Activated T-cell treated with anti-CD3 and anti-CD28 coated beads, Interleukin-2, amount 50 U/mL, for 48 hours (primary cell): ENCODE measurements around the gene STXBP3.
A peak's percentile ranks its signal among the peaks of the same experiment; 100 is the strongest.

Experiments
- DNase-seq, 2 experiments: peaks; one replicate each; pipeline ENCODE4 v3.0.0-alpha.2; 2020

The STXBP3 gene

GRCh38 chr1:108746382-108747170, at the start of gene STXBP3:
Gene STXBP3 (plus strand): TSS chr1:108746674. CDS start chr1:108746738, 64 bp downstream.
- DNase-seq = peak; percentile 100

GRCh38 chr1:108699375-108700332, 46.8 kb upstream of the STXBP3 start:
- DNase-seq = no peak

- DNase-seq = no peak
Observed at GRCh38 chr1:108701176-108701849, 45.2 kb upstream of the STXBP3 start.

GRCh38 chr1:108702109-108702508, 44.4 kb upstream of the STXBP3 start:
- peak in 1 of 2 experiments; percentile 19 for DNase-seq

GRCh38 chr1:108703939-108704338, 42.5 kb upstream of the STXBP3 start:
- peak; percentile 33 to 35 for DNase-seq

- DNase-seq = no peak
Observed at GRCh38 chr1:108704496-108704895, 42.0 kb upstream of the STXBP3 start.

GRCh38 chr1:108706643-108707042, 39.8 kb upstream of the STXBP3 start:
- no peak for DNase-seq

GRCh38 chr1:108708691-108709660, 37.5 kb upstream of the STXBP3 start:
- DNase-seq = peak; percentile 73 to 74

GRCh38 chr1:108712606-108713150, 33.8 kb upstream of the STXBP3 start, which contains the start of gene FNDC7:
Gene FNDC7 (plus strand): TSS chr1:108712908. CDS start chr1:108712934, 26 bp downstream.
- DNase-seq = no peak

GRCh38 chr1:108715932-108716331, 30.5 kb upstream of the STXBP3 start:
- DNase-seq = no peak

- DNase-seq = no peak
Observed at GRCh38 chr1:108716437-108717230, 29.8 kb upstream of the STXBP3 start.

GRCh38 chr1:108717774-108718316, 28.6 kb upstream of the STXBP3 start:
- DNase-seq = no peak

GRCh38 chr1:108718927-108719655, 27.4 kb upstream of the STXBP3 start:
- no peak for DNase-seq

- DNase-seq = no peak
Observed at GRCh38 chr1:108719656-108720435, 26.6 kb upstream of the STXBP3 start.

- DNase-seq = no peak
Observed at GRCh38 chr1:108722292-108722691, 24.2 kb upstream of the STXBP3 start.

GRCh38 chr1:108725906-108726305, 20.6 kb upstream of the STXBP3 start:
- DNase-seq = no peak

GRCh38 chr1:108728327-108728923, 18.0 kb upstream of the STXBP3 start:
- no peak for DNase-seq

- no peak for DNase-seq
Observed at GRCh38 chr1:108729481-108729880, 17.0 kb upstream of the STXBP3 start.
